B cell (primary cell): ENCODE measurements around the gene ITGA5. TPM values are rescaled to one million over a fixed set of nuclear protein-coding genes. Genes with fewer than 3 reads are reported as not detected.

Experiments used
- ATAC-seq: fragments of 200-7000 bp; cut with Tn5 transposase; one replicate; pipeline ENCODE4 v1.10.0; 2021; ENCODE audit warnings: low read depth, mild to moderate bottlenecking, moderate number of reproducible peaks, moderate library complexity
- CTCF ChIA-PET: fragments of 350-600 bp; sonication (Branson Sonifier 250); formaldehyde crosslinking; loops from one replicate; lab custom pipeline; 2021; ENCODE audit warnings: antibody characterized with exemption, inconsistent platforms; lab: Charles Lee
- POLR2A ChIA-PET: fragments of 350-600 bp; sonication (Branson Sonifier 250); formaldehyde crosslinking; loops from one replicate; lab custom pipeline; 2021; ENCODE audit warnings: antibody characterized with exemption; lab: Charles Lee
- DNase-seq: peaks from one replicate; pipeline ENCODE4 v3.0.0; 2013
- H2AFZ ChIP-seq: 2 replicates; pipeline ENCODE4 v1.6.1; 2012; ENCODE audit warnings: mild to moderate bottlenecking, low read depth, low read length; ENCODE audit not compliant: insufficient read depth, poor library complexity, severe bottlenecking
- H3K27ac ChIP-seq, 2 donors: 1 replicate in 1 of 2; 2 replicates in 1 of 2; pipeline ENCODE4 v1.5.1; 2012 to 2013; ENCODE audit warnings: low read length in 2 of 2, mild to moderate bottlenecking in 2 of 2, moderate library complexity in 1 of 2
- H3K27me3 ChIP-seq, 4 experiments: fragments of 200-600 bp in 1 of 4; sonication (generic) in 1 of 4; replicated peaks in 1 of 4; 1 replicate in 2 of 4; 2 replicates in 2 of 4; pipeline versions ENCODE4 v1.6.1 to v1.7.0; 2013 to 2016; ENCODE audit warnings: low read length in 3 of 4, mild to moderate bottlenecking in 2 of 4, mixed read lengths in 1 of 4, moderate library complexity in 1 of 4; ENCODE audit not compliant: insufficient read depth in 4 of 4, control insufficient read depth in 3 of 4; ENCODE audit errors: control extremely low read depth in 1 of 4
- H3K36me3 ChIP-seq, 2 experiments: replicated peaks in 1 of 2; 1 replicate in 1 of 2; 2 replicates in 1 of 2; pipeline versions ENCODE4 v1.6.1 to v1.7.1; 2013; ENCODE audit warnings: low read length in 1 of 2; ENCODE audit not compliant: insufficient read depth in 2 of 2, control insufficient read depth in 1 of 2; ENCODE audit errors: control extremely low read depth in 1 of 2, extremely low read depth in 1 of 2
- H3K4me1 ChIP-seq, 2 donors: fragments of 200-600 bp in 1 of 2; sonication (generic) in 1 of 2; 1 replicate in 1 of 2; 2 replicates in 1 of 2; pipeline versions ENCODE4 v1.5.1 to v1.6.1; 2013 to 2017; ENCODE audit warnings: low read length in 2 of 2; ENCODE audit not compliant: control insufficient read depth in 2 of 2, insufficient read depth in 2 of 2
- H3K4me2 ChIP-seq: replicated peaks from 2 replicates; pipeline ENCODE3; 2012; ENCODE audit warnings: mild to moderate bottlenecking, low read depth, low read length; ENCODE audit not compliant: poor library complexity, severe bottlenecking
- H3K4me3 ChIP-seq, 5 experiments: fragments of 200-600 bp in 1 of 5; sonication (generic) in 1 of 5; 1 replicate in 3 of 5; 2 replicates in 2 of 5; pipeline versions ENCODE4 v1.5.1 to v1.7.0; 2011 to 2016; ENCODE audit warnings: low read length in 4 of 5, mild to moderate bottlenecking in 4 of 5, low read depth in 2 of 5, control low read depth in 1 of 5, moderate library complexity in 1 of 5; ENCODE audit not compliant: insufficient read depth in 1 of 5; ENCODE audit errors: control extremely low read depth in 1 of 5, extremely low read depth in 1 of 5
- H3K79me2 ChIP-seq: fragments of 200-600 bp; sonication (generic); one replicate; pipeline ENCODE4 v1.6.0; 2016; ENCODE audit warnings: low read length; ENCODE audit not compliant: control insufficient read depth, insufficient read depth
- H3K9ac ChIP-seq: fragments of 200-600 bp; sonication (generic); 2 replicates; pipeline ENCODE4 v1.6.1; 2017; ENCODE audit warnings: mild to moderate bottlenecking, low read length, moderate library complexity
- H3K9me3 ChIP-seq, 3 donors: one replicate each; pipeline versions ENCODE4 v1.6.1 to v1.7.1; 2013; ENCODE audit warnings: low read length in 2 of 3; ENCODE audit not compliant: control insufficient read depth in 2 of 3, insufficient read depth in 1 of 3; ENCODE audit errors: control extremely low read depth in 1 of 3
- H4K20me1 ChIP-seq: 2 replicates; pipeline ENCODE4 v1.6.0; 2012; ENCODE audit warnings: mild to moderate bottlenecking, low read length; ENCODE audit not compliant: insufficient read depth, control insufficient read depth, poor library complexity, severe bottlenecking
- H3K27ac Mint-ChIP-seq: one replicate; pipeline ENCODE4 v1.8.0; 2021; ENCODE audit warnings: mixed read lengths
- H3K27me3 Mint-ChIP-seq: one replicate; pipeline ENCODE4 v1.8.0; 2021; ENCODE audit warnings: mixed read lengths
- H3K4me1 Mint-ChIP-seq: one replicate; pipeline ENCODE4 v1.8.0; 2021; ENCODE audit warnings: mixed read lengths
- H3K4me3 Mint-ChIP-seq: one replicate; pipeline ENCODE4 v1.8.0; 2021; ENCODE audit warnings: mixed read lengths
- H3K9me3 Mint-ChIP-seq: one replicate; pipeline ENCODE4 v1.8.0; 2022; ENCODE audit warnings: mixed read lengths; ENCODE audit not compliant: insufficient read depth
- EZH2 ChIP-seq: IDR thresholded peaks from 2 replicates; pipeline ENCODE4 v1.6.1; 2012; ENCODE audit warnings: borderline replicate concordance, low read depth, mild to moderate bottlenecking, moderate library complexity, low read length; ENCODE audit not compliant: insufficient read depth, poor library complexity, severe bottlenecking
- WGBS: methylation state at CpG from one replicate; pipeline ENCODE4 v1.1.5; 2013; ENCODE audit warnings: missing lambda C conversion rate; ENCODE audit not compliant: insufficient coverage; 5-methylcytosine and 5-hydroxymethylcytosine counted together
- intact Hi-C: fragments of 100-400 bp; cut with micrococcal nuclease; formaldehyde crosslinking; loops from one replicate; pipeline ENCODE4 v1.10.0; 2022
- polyA plus RNA-seq: library from polyadenylated mRNA; depleted of rRNA; stranded (reverse); fragments of >200 nt; gene quantifications from 2 replicates; pipeline ENCODE4 v1.2.3, GENCODE V29; 2012
- total RNA-seq, 2 donors: library from RNA; stranded (reverse); fragments of 120-200 nt in 1 of 2; gene quantifications; 1 replicate in 1 of 2; 2 replicates in 1 of 2; pipeline versions ENCODE4 v1.2.3 to v1.2.4, GENCODE V29; 2013 to 2022
- TF ChIP-seq, protein P1 (sequence below): fragments of 200-600 bp; IDR thresholded peaks from one replicate; pipeline ENCODE4 v1.8.0; 2022; ENCODE audit warnings: antibody characterized with exemption, mild to moderate bottlenecking

The ITGA5 gene
- total and polyA plus RNA-seq, 2 donors (not counting 1 experiment from before 2014, with no cell fraction given), result 3.6 to 6.1 TPM

DNA sequence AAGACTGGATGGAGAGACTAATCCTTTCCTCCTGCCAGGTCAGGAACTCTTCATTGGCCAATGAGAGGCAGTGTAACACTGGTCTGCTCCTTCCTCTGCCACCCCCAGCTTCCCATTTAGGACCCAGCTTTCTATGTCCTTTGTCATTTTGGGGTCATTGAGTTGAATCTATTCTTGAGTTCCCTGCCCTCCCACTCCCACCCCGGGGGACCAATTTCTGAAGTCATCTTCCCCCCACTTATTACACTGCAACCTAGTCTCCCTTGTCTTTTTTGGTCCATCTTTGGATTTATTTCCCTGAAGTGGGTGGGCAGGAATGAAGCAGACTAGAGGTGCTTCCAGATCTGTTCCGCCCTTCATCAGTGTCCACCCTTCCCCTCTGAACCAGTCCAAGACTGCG lies 7.6 kb upstream of the ITGA5 start:
- Histone ChIP-seq H3K9ac (no peak overlapping the region), H3K4me1 (peaks cover 6% of the 10 kb centered on the region in 2 donors), H3K36me3 (no peaks in the 10 kb centered on the region), H3K9me3 (no peaks in the 10 kb centered on the region), H3K27me3 (peaks cover 0 to 35% (median 4%) of the 10 kb centered on the region in 4 experiments), H2AFZ (no peak overlapping the region), H3K4me2 (no peak overlapping the region), H3K4me3 (no peak overlapping the region), H3K79me2 (no peaks in the 10 kb centered on the region), H3K27ac (no peak overlapping the region), H4K20me1 (no peaks in the 10 kb centered on the region)
- no peak overlapping the region for H3K27ac Mint-ChIP-seq
- TF ChIP-seq EZH2, result no peak
- TF ChIP-seq, protein P1, sequence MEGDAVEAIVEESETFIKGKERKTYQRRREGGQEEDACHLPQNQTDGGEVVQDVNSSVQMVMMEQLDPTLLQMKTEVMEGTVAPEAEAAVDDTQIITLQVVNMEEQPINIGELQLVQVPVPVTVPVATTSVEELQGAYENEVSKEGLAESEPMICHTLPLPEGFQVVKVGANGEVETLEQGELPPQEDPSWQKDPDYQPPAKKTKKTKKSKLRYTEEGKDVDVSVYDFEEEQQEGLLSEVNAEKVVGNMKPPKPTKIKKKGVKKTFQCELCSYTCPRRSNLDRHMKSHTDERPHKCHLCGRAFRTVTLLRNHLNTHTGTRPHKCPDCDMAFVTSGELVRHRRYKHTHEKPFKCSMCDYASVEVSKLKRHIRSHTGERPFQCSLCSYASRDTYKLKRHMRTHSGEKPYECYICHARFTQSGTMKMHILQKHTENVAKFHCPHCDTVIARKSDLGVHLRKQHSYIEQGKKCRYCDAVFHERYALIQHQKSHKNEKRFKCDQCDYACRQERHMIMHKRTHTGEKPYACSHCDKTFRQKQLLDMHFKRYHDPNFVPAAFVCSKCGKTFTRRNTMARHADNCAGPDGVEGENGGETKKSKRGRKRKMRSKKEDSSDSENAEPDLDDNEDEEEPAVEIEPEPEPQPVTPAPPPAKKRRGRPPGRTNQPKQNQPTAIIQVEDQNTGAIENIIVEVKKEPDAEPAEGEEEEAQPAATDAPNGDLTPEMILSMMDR, result no peak
- peaks cover 12% of the 10 kb centered on the region for H3K4me1 Mint-ChIP-seq
- POLR2A ChIA-PET, result no interaction called here
- DNase-seq (no peak), ATAC-seq (no peak)
- no CpG with 5 or more reads among the region's 3 CpGs for WGBS
- intact Hi-C loops, result no loop called here
- H3K4me3 Mint-ChIP-seq, result no peak overlapping the region
- H3K9me3 Mint-ChIP-seq, result no peaks in the 10 kb centered on the region
- CTCF ChIA-PET, result interaction anchor here (0.6 to 34.5 kb wide), 3 partner anchors 12 to 26 kb away, joined by 4 to 1030 read pairs (median 35); no protein-coding TSS in a partner anchor
- peaks cover 56% of the 10 kb centered on the region for H3K27me3 Mint-ChIP-seq

DNA sequence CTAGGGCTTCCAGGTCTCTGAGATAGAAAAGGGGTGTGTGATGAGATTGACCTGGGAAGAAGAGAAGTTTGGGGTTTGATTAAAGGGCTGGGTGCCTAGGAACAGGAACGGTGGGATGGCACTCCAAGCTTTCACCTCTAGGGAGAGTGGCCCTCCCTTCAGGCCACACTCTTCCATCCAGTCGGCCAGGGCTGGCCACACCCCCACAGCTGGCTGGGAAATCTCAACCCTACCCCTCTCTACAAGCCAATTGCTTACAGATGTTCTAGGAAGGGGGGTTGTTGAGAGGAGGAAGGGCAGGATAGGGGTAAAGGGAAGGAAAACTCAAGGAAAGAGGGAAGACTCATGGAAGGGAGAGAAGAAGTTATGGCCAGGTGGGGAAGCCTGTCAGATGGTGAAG lies 6.6 kb upstream of the ITGA5 start:
- no peak for ATAC-seq
- no CpG with 5 or more reads among the region's 2 CpGs for WGBS
- TF ChIP-seq, protein P1, result no peak
- TF ChIP-seq EZH2, result no peak
- H3K79me2 ChIP-seq, result no peaks in the 10 kb centered on the region
- H3K4me1 ChIP-seq, result peaks cover 6 to 8% of the 10 kb centered on the region in 2 donors
- no peak overlapping the region for H3K9ac ChIP-seq
- H3K27me3 ChIP-seq, result peaks cover 0 to 34% (median 4%) of the 10 kb centered on the region in 4 experiments
- Mint-ChIP-seq H3K27me3 (peaks cover 59% of the 10 kb centered on the region), H3K4me3 (no peak overlapping the region), H3K27ac (no peak overlapping the region), H3K4me1 (peaks cover 13% of the 10 kb centered on the region), H3K9me3 (no peaks in the 10 kb centered on the region)
- no peak overlapping the region for H2AFZ ChIP-seq
- no peak for DNase-seq
- H4K20me1 ChIP-seq, result no peaks in the 10 kb centered on the region
- H3K27ac ChIP-seq, result no peak overlapping the region
- H3K9me3 ChIP-seq, result no peaks in the 10 kb centered on the region
- H3K4me2 ChIP-seq, result no peak overlapping the region
- POLR2A ChIA-PET, result no interaction called here
- H3K4me3 ChIP-seq, result no peak overlapping the region
- CTCF ChIA-PET, result interaction anchor here (3.6 to 34.5 kb wide), 2 partner anchors 13 to 25 kb away, joined by 22 to 1030 read pairs; no protein-coding TSS in a partner anchor
- H3K36me3 ChIP-seq, result no peaks in the 10 kb centered on the region
- intact Hi-C loops, result no loop called here
